SH-SY5Y (cell line): ENCODE data around the gene NCAPD2.

ENCODE experiments used
- GATA2 ChIP-seq: IDR thresholded peaks from 2 replicates; pipeline ENCODE4 v1.6.1; 2011; ENCODE audit warnings: mild to moderate bottlenecking, low read depth, low read length
- GATA3 ChIP-seq: IDR thresholded peaks from 2 replicates; pipeline ENCODE4 v1.6.1; 2011; ENCODE audit warnings: low read depth, mild to moderate bottlenecking, low read length, moderate library complexity

NCAPD2 gene

DNA sequence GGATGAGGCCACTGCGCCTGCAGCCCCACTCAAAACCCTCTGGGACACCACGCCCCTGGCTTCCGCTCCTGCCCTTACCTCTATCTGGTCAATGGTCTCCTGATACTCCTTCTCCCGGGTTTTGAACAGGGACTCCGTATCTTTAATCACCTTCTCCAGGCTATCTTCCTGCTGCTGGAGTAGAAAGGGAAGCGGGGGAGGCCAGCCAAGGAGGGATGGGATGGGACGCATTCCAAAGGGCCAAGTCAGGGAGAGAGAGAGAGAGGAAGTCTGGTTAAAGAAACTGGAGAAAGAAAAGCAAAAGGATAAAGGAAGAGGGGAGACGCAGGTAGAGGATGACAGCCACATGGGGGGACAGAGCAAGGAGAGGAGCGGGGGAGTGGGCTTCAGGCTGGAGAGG lies 54.1 kb downstream of the NCAPD2 start:
- TF ChIP-seq GATA2 (no peak), GATA3 (no peak)

DNA sequence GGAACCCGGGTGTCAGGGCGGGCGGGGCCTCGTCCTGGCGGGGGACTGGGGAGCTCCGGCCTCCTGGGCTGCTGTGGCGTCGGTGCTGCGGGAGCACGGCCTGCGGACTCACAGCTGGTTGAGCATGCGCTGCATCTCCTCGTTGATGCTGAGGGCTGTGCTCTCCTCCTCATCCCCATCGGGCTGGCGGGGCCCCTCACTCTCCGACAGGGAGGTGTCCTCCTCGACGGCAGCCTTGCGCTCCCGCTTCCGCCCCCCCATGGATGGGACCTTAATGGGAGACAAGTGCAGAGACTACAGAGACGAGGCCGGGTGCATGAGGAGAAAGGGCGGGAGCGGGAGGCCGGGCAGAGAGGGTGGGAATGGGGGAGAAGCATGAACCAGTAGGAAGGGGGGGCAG lies 54.7 kb downstream of the NCAPD2 start:
- no peak for TF ChIP-seq GATA2
- no peak for TF ChIP-seq GATA3

DNA sequence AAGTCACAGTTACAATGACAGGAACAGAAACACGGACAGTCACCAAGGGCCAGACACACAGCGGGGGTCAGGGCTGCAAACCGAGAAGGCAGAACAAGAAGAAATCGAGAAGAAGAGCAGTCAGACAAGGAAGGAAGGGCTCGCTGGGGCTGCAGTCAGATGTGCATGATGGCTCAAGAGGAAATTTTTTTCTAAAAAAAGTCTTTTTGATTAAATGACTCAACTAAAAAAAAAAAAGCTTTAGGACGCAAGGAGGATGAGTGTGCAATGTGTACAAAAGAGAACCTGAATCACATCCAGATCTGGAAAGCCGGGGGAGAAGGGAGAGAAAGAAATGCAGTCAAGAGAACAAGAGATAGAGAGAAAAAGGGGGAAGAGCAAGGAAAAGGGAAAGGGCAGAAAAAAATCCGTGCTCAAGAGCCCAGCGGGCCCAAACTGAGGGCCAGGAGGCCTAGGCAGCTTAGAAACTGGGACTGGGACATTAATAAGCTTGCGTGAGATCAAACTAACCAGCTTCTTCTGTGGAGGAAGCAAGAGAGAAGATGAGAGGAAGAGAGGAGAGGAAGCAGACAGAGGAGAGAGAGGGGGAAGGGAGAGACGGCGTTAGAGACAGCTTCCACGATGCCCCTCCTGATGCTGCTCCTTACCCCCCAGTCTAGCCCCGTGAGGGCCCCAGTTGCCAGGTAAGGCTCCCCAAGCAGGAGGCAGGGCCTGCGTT lies 55.2 kb downstream of the NCAPD2 start:
- TF ChIP-seq GATA2 (no peak), GATA3 (no peak)

DNA sequence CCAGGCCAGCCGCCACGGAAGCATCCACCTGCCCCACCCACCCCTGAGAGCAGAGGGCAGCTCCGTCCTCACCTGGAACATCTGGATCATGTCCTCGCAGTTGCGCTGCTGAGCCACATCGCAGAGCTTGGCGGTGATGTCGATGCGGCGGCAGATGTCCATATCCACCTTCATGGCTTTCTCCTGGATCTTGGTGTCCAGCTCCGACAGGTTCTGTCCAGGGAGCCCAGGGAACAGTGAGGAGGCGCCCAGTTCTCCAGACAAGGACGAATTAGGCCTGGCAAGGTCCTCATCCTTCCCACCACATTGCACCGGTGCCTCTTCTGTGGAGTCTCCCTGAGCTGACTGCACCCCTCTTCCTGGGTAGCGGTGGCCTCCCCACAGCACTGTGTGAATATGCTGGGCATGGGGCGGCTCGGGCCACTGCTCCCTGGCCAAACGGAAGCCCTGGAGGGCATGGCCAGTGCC lies 55.8 kb downstream of the NCAPD2 start:
- no peak for TF ChIP-seq GATA2
- no peak for TF ChIP-seq GATA3

DNA sequence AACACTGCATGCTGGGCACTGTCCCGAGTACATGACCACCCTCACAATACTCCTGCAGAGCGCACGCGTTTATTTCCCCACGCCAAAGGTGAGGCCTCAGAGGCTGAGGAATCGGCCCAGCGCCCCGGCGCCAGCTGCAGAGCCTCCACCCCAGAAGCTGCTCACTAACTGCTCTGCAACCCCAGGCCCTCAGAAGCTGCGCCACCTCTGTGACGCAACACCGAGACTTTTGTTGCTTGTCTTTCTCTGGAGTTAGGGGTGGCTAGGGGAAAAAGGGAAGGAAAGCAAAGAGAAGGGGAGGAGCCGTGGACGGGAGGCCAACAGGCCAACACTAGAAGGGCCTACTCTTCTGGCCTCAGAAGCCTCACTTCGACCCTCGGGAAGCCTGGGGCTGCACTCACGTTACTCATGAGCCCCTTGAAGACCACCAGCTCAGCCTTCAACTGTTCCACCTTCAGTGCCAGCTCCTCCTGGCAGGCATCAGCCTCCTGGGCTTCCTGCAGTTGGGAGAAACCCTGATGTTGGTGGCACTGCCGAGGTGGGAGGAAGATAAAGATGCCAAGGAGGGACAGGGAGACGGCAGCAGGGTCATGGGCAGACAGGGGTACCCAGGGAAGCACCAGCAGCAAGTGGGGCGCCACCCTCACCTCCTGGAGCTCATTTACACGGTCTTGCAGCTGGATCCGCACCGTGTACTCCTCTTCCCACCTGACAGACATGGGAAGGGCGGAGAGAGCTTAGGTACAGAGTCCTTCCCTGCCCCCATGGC lies 56.6 kb downstream of the NCAPD2 start:
- TF ChIP-seq GATA3 (no peak), GATA2 (no peak)

DNA sequence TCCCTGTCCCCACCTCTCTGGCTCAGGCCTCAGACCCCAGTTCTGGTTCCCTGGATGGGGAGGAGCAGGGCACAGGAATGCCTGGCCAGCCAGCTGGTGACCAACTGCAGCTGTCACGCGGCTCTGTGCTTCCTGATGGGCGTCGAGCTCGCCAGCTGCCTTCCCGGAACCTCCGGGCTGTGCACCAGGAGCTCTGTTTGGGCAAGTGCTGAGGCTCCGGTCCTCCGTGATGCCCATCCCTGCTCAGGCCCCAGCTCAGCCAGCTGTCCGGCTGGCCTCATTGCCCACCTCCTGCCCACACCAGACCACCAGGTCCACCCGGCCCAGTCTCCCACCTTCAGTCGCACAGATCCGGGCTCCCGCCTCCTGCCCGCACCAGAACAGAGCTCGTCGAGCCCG lies 57.2 kb downstream of the NCAPD2 start:
- TF ChIP-seq GATA3 (no peak), GATA2 (no peak)

DNA sequence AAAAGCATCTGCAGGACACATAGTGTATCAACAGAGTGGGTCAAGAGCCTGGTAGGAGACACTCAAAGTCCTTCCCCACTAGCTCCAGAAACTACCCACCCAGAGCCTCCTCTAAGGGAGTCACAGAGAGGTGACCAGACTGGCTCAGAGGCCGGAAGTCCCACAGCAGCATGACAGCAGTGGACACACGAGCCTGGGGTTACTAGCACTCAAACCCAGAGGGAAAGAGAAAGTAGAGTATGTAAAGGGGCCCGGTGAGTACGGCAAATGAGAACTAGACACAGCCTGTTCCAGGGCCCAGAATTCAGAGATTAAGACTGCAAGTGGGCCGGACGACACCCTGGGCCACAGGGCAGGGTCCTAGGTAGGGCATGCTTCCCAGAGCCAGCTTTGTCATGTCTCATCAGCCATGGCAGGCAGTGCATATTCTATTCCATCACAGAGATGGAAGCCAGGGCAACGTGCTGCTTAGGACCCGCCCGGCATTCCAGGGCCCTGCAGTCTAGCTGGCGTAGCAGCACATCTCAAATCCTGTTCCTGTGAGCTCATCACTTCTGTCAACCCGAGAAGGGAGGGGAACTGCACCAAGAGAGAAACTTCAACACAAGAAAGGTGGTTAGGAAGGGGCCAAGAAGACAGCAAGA lies 57.7 kb downstream of the NCAPD2 start:
- TF ChIP-seq GATA3, result no peak
- TF ChIP-seq GATA2, result no peak

DNA sequence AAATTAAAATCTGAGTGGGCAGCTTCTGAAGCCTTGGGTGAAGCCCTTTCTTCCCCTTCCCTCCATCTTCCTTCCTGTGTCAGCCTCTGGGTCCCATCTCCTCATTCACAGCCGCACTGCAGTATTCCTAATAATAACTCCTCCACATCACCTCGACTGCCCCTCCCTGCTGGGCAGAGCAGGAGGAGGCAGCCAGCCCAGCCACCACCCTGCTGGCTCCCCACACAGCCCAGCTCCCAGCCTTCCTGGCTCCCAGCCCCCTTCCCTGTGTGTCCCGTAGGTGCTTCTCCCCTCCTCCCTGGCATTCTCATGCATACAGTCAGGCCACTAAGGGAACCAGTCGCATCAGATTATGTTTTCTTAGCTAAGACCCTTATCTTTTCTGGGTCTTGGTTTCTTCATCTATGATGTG lies 58.2 kb downstream of the NCAPD2 start:
- TF ChIP-seq GATA2 (no peak), GATA3 (no peak)

DNA sequence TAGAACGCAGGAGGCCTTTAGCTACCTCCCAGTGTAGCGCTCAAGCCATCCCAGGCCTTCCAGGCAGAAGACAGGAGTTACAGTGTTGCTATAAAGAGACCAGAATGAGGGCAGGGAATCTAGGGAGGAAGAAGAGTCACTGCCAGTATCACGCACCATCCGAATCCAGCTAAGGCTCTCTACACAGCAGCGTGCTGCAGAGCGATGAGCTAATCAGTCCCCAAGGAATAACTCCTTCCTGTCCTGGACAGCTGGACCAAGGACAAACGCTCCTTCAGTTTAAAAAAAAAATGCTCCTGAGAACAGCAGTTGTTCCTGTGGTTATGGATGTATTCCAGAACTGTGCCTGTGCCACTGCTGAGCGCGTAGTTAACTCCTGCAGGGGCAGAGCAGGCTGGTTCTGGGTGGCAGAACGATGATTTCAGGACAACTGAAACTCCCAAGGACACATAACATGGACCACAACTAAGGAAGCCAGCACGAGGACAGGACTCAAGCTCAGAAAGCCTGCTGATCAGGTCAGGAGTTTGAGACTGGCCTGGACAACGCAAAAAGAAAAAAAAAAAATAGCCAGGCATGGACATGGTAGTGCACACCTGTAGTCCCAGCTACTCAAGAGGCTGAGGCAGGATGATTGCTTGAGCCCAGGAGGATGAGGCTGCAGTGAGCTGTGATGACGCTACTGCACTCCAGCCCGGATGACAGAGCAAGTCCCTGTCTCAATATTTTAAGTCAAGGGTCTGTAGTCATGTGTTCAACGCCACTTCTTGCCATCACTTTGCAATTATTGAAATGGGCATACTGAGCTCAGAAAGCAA lies 59.4 kb downstream of the NCAPD2 start:
- TF ChIP-seq GATA3, result no peak
- TF ChIP-seq GATA2, result no peak

DNA sequence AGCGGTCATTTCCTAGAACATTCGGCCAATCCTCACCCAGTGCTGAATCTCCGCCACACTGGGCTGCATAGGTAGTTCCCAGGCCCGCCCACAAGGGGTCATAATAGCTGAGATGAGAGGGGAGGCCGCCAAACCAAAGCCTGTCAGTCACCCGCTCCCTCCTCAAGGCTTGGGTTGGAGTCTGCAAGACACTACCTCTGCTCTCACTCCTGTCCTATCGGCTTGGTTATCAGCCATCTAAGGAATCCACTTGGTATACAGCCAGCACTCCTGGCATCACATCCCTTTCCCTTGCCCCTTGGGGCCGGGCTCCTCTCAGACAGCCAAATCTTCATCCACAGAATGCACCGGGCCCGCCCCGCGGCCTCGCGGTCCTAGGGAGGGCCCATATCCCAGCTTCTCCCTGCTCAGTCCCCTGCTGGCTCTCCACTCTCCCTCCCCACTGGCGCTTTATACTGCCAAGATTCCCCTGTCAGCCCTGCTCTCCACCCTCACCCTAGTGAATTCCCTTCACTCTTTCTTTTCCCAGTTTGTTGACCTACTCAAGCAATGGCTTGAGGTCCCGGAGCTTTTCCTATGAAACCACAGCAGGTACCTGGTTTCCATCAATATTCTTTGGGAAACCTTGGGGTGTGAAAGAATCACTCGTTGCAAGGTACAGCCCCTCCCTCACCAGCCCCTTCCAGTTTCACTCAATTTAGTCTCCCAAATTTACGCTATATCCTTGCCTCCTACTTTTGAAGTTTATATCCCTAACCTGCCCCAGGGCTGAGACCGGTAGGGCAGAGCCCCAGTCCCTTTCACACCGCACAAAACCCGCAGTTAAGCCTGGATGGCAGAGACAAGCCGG lies 60.5 kb downstream of the NCAPD2 start:
- no peak for TF ChIP-seq GATA3
- TF ChIP-seq GATA2, result no peak

DNA sequence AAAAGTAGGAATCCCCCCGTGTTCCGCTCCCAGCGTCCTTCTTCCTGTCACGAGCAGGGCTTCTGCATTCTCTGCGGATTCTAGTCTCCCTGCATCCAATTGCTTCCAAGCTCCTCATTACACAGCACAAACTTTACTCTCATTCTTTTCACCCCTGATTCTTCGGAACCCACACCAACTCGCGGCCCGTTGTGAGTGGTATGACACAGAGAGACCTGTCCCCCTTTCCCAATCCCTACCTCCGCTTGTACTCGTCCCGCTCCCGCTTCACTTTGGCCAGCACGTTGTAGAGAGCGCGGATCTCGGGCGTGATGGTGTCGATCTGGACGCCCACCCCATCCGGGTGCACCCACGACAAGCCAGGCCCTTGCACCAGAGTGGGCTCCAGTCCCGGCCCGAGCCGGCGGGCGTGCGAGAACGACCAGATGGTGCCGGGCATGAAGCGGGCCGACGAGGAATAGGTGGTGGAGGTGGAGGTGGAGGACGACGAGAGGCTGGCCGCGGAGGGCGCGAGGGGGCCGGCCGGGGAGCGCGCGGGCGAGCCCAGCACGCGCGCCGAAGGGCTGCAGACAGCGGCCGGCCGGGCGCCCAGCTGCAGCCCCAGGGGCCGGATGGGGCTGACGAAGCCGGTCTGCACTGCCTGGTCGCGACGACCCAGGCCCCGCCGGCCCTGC lies 61.3 kb downstream of the NCAPD2 start:
- TF ChIP-seq GATA2, result no peak
- TF ChIP-seq GATA3, result no peak

DNA sequence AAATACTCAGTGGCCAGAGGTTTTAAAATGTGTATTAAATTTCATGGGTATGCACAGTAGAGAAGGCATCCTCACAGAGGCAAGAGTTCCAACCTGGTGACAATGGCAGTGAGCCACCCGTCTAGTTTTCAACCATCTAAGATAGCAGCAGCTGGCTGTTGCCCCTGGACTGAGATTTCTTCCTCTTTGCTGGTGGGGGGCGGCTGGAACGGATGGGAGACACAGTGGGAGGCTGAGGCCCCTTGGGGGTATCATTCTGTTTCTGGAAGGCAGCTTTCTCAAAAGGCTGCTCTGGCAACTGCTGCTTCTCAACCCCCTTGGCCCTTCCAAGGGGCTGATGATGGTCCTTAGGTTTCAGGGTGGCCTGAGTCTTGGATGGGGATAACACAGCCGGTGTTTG lies 63.0 kb downstream of the NCAPD2 start:
- TF ChIP-seq GATA3 (no peak), GATA2 (no peak)

DNA sequence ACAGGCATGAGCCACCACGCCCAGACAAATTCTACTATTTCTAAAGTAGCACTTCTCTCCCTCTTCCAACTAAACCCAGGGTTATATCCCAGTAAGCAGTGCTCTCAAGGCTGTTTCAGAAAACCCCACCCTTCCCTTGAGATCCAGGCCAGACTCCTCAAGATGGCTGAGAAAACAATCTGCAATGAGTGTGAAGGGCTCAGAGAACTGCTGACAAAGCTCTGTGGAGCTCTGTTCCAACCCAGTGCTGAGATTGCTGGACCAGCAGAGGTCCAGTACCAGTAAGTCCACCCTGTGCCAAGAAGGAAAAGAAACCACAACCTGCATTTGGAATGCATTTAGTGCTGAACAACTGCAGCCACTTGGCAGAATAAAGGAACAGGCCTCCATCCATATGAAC lies 65.6 kb downstream of the NCAPD2 start:
- TF ChIP-seq GATA2, result no peak
- TF ChIP-seq GATA3, result no peak
